Glutamatergic neuron (in vitro differentiated cells): Measurements from ENCODE around the gene FBXO11. TPM values are rescaled to one million over a fixed set of nuclear protein-coding genes. Genes with fewer than 3 reads are reported as not detected.
"Not testable (repeated sequence)": the region's sequence is repeated elsewhere in the genome, so short reads cannot be mapped to it uniquely, and the experiment has no call there.

ENCODE experiments used
- DNase-seq: peaks from one replicate; pipeline ENCODE4 v3.0.0; 2022
- H3K27ac Mint-ChIP-seq: one replicate; pipeline ENCODE4 v1.8.0; 2020; ENCODE audit warnings: mild to moderate bottlenecking, mixed read lengths, inconsistent platforms; ENCODE audit not compliant: unreplicated experiment
- H3K27me3 Mint-ChIP-seq: one replicate; pipeline ENCODE4 v1.8.0; 2020; ENCODE audit warnings: mild to moderate bottlenecking, moderate library complexity, mixed read lengths, inconsistent platforms; ENCODE audit not compliant: unreplicated experiment
- H3K36me3 Mint-ChIP-seq: one replicate; pipeline ENCODE4 v1.8.0; 2020; ENCODE audit warnings: mild to moderate bottlenecking, mixed read lengths, inconsistent platforms; ENCODE audit not compliant: unreplicated experiment
- H3K4me1 Mint-ChIP-seq: one replicate; pipeline ENCODE4 v1.8.0; 2020; ENCODE audit warnings: mild to moderate bottlenecking, low read depth, mixed read lengths, inconsistent platforms; ENCODE audit not compliant: unreplicated experiment
- H3K4me3 Mint-ChIP-seq: one replicate; pipeline ENCODE4 v1.8.0; 2020; ENCODE audit warnings: mild to moderate bottlenecking, mixed read lengths, inconsistent platforms; ENCODE audit not compliant: unreplicated experiment
- H3K9me3 Mint-ChIP-seq: one replicate; pipeline ENCODE4 v1.8.0; 2020; ENCODE audit warnings: mild to moderate bottlenecking, moderate library complexity, mixed read lengths, inconsistent platforms; ENCODE audit not compliant: unreplicated experiment
- total RNA-seq: library from RNA; stranded (reverse); fragmentation: NEBNext Ultra II Directional; extraction: Animal tissue kit (Norgen Biotek cat#: 25700); gene quantifications from one replicate; pipeline ENCODE4 v1.2.1, GENCODE V29; 2021; ENCODE audit not compliant: unreplicated experiment
- TF ChIP-seq, protein P1 (sequence below): fragments of 200-600 bp; sonication (generic); IDR thresholded peaks from one replicate; pipeline ENCODE4 v1.5.0; 2021; ENCODE audit not compliant: partially characterized antibody, unreplicated experiment

The FBXO11 gene
- total RNA-seq, 1 donor from 2014 or later = 135 TPM

- peaks cover 13% of the 10 kb centered on the region for H3K27me3 Mint-ChIP-seq
- peaks cover 14% of the 10 kb centered on the region for H3K4me1 Mint-ChIP-seq
- peak overlapping the region; percentile 99 for H3K27ac Mint-ChIP-seq
- H3K4me3 Mint-ChIP-seq = peak overlapping the region; percentile 100
- DNase-seq = no peak
- H3K9me3 Mint-ChIP-seq = peaks cover 13% of the 10 kb centered on the region
- TF ChIP-seq, protein P1, sequence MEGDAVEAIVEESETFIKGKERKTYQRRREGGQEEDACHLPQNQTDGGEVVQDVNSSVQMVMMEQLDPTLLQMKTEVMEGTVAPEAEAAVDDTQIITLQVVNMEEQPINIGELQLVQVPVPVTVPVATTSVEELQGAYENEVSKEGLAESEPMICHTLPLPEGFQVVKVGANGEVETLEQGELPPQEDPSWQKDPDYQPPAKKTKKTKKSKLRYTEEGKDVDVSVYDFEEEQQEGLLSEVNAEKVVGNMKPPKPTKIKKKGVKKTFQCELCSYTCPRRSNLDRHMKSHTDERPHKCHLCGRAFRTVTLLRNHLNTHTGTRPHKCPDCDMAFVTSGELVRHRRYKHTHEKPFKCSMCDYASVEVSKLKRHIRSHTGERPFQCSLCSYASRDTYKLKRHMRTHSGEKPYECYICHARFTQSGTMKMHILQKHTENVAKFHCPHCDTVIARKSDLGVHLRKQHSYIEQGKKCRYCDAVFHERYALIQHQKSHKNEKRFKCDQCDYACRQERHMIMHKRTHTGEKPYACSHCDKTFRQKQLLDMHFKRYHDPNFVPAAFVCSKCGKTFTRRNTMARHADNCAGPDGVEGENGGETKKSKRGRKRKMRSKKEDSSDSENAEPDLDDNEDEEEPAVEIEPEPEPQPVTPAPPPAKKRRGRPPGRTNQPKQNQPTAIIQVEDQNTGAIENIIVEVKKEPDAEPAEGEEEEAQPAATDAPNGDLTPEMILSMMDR = no peak
- peaks cover 5% of the 10 kb centered on the region for H3K36me3 Mint-ChIP-seq
These were observed 2.4 kb downstream of the FBXO11 start for GRCh38 chr2:47903781-47904490.

DNA sequence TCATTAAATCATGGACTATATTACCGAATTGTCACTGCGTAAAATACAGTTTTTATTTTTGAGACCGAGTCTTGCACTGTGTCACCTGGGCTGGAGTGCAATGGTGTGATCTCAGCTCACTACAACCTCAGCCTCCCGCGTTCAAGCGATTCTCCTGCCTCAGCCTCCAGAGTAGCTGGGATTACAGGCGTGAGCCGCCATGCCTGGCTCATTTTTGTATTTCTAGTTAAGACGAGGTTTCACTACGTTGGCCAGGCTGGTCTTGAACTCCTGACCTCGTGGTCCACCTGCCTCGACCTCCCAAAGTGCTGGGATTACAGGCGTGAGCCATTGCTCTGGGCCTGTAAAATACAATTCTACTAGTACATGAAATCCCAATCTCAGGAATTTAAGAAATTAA is 4.4 kb downstream of the FBXO11 start:
- H3K27ac Mint-ChIP-seq = not testable (repeated sequence)

DNA sequence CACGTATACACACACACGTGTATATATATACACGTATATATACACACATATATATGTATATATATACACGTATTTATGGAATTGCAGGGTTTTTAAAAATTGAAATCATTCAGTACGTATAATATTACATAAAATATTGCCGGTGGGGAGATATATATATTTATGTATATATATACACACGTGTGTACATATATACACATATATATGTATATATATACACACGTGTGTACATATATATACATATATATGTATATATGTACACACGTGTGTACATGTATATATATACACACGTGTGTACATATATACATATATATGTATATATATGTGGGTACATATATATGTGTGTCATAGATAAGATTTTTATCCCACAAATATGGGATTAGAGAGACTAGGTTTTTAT is 5.4 kb downstream of the FBXO11 start:
- Mint-ChIP-seq H3K36me3 (peaks cover 5% of the 10 kb centered on the region), H3K4me1 (peaks cover 27% of the 10 kb centered on the region), H3K27ac (no peak overlapping the region), H3K9me3 (peaks cover 6% of the 10 kb centered on the region), H3K4me3 (no peak overlapping the region), H3K27me3 (peaks cover 8% of the 10 kb centered on the region)
- DNase-seq = no peak
- TF ChIP-seq, protein P1 = no peak

More for the DNA sequence above, 4.4 kb downstream of the FBXO11 start:
- DNase-seq, H3K9me3 Mint-ChIP-seq, H3K36me3 Mint-ChIP-seq: not testable (repeated sequence)
- Mint-ChIP-seq H3K4me3 (peak overlapping the region; percentile 100), H3K27me3 (peaks cover 12% of the 10 kb centered on the region), H3K4me1 (peaks cover 21% of the 10 kb centered on the region)

DNA sequence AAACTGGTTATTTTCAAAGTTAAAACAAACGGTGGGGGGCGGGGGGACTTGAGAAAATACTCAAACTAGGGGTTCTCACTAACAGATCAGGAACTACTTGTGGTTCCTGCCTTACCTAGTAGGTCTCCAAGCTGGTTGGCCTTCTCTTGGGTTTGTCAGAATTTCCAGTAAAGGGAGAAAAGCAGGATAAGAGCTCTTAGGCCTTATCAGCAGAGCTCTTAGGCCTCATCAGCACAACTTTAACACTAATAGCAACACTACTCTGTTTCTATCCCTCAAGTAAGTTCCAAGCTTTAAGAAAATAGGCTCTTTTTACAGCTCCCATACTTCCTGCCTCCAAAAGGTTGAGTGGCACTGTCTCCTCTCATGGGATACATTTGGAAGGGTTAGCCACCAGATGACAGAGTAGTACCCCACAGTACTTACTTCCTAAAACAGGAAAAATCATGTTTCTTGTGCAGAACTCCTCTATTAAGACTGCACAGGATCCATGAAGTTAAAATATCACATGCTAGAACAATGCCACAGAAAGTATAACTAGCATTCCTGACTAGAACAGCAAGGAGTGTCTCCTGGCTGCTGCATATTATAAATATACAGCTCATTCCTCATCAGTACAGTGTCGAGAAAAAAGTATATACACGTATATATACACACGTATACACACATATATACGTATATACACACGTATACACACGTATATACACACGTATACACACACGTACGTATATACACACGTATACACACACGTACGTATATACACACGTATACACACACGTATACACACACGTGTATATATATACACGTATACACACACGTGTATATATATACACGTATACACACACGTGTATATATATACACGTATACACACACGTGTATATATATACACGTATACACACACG is 6.1 kb downstream of the FBXO11 start:
- H3K36me3 Mint-ChIP-seq = peaks cover 5% of the 10 kb centered on the region
- H3K4me3 Mint-ChIP-seq = peak overlapping the region; percentile 1
- H3K9me3 Mint-ChIP-seq = peaks cover 6% of the 10 kb centered on the region
- TF ChIP-seq, protein P1 = no peak
- H3K27ac Mint-ChIP-seq = peak overlapping the region; percentile 79
- no peak for DNase-seq
- H3K27me3 Mint-ChIP-seq = peaks cover 8% of the 10 kb centered on the region
- peaks cover 29% of the 10 kb centered on the region for H3K4me1 Mint-ChIP-seq

GRCh38 chr2:47897883-47898731 is 8.2 kb downstream of the FBXO11 start:
- Mint-ChIP-seq H3K36me3 (no peaks in the 10 kb centered on the region), H3K27ac (peak overlapping the region; percentile 59), H3K4me3 (peak overlapping the region; percentile 56), H3K27me3 (no peaks in the 10 kb centered on the region), H3K4me1 (peaks cover 37% of the 10 kb centered on the region), H3K9me3 (no peaks in the 10 kb centered on the region)
- TF ChIP-seq, protein P1 = no peak
- no peak for DNase-seq

- not testable (repeated sequence) for H3K4me3 Mint-ChIP-seq, H3K36me3 Mint-ChIP-seq, H3K9me3 Mint-ChIP-seq, DNase-seq, H3K27me3 Mint-ChIP-seq
- peak overlapping the region; percentile 59 for H3K27ac Mint-ChIP-seq
- peaks cover 32% of the 10 kb centered on the region for H3K4me1 Mint-ChIP-seq
These were observed 9.0 kb downstream of the FBXO11 start for GRCh38 chr2:47897191-47897882.
